Epithelial cell of proximal tubule (primary cell): ENCODE results near the gene FCN1. TPM values are rescaled to one million over a fixed set of nuclear protein-coding genes. Genes with fewer than 3 reads are reported as not detected.

Experiments
- DNase-seq: peaks from one replicate; pipeline ENCODE4 v3.0.0-alpha.2; 2011; ENCODE audit warnings: low read depth
- H3K4me3 ChIP-seq: 2 replicates; pipeline ENCODE4 v1.5.1; 2011; ENCODE audit warnings: low read depth, mild to moderate bottlenecking, low read length
- CTCF ChIP-seq: conservative IDR thresholded peaks from 2 replicates; pipeline ENCODE4 v1.5.1; 2012; ENCODE audit warnings: low read depth, mild to moderate bottlenecking, low read length
- total RNA-seq: library from RNA; depleted of rRNA; stranded (reverse); fragments of >200 nt; gene quantifications from 2 replicates; pipeline ENCODE4 v1.2.3, GENCODE V29; 2015

FCN1 gene
- total RNA-seq, 1 donor from 2014 or later, result not detected

GRCh38 chr9:134932606-134933005 is 14.9 kb upstream of the FCN1 start:
- no peak for TF ChIP-seq CTCF
- no peak for DNase-seq
- no peak overlapping the region for H3K4me3 ChIP-seq

- no peak for DNase-seq
- TF ChIP-seq CTCF, result no peak
- H3K4me3 ChIP-seq, result no peak overlapping the region
Measured at GRCh38 chr9:134932171-134932570, 14.5 kb upstream of the FCN1 start.

- no peak for DNase-seq
- no peak overlapping the region for H3K4me3 ChIP-seq
- no peak for TF ChIP-seq CTCF
Measured at GRCh38 chr9:134930398-134930797, 12.7 kb upstream of the FCN1 start.

- DNase-seq, result no peak
- no peak overlapping the region for H3K4me3 ChIP-seq
- no peak for TF ChIP-seq CTCF
Measured at GRCh38 chr9:134929193-134930158, 11.8 kb upstream of the FCN1 start.

GRCh38 chr9:134928436-134929192 is 10.9 kb upstream of the FCN1 start:
- TF ChIP-seq CTCF, result no peak
- H3K4me3 ChIP-seq, result no peak overlapping the region
- DNase-seq, result no peak

GRCh38 chr9:134925011-134925511 is 7.3 kb upstream of the FCN1 start:
- H3K4me3 ChIP-seq, result no peak overlapping the region
- no peak for DNase-seq
- no peak for TF ChIP-seq CTCF
